ENCODE data around the gene LGALS1. TPM values are rescaled to one million over a fixed set of nuclear protein-coding genes. Genes with fewer than 3 reads are reported as not detected.
"Not testable (repeated sequence)": the region's sequence is repeated elsewhere in the genome, so short reads cannot be mapped to it uniquely, and the experiment has no call there.

Gene LGALS1
- total RNA-seq, 3 donors from 2014 or later: 621 to 2,412 (median 641) TPM

DNA sequence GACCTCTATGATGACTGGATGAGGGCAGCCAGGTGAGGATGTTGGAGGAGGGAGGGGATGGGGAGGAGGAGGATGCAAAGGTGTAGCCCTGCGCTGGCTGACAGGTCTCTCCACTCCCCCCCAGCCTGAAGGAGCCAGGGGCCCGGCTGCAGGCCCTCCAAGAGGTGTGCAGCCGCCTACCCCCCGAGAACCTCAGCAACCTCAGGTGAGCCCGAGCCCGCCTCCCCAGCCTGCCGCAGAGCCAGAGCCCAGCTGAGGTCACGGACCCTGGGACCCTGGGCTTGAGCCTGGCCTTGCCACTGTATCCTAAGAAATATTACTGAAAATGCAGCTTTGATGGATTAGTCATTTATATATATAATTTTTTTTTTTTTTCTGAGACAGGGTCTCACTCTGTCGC is 28.1 kb upstream of the LGALS1 start:
- no peaks in the 10 kb centered on the region for H3K27me3 ChIP-seq
- H3K27ac ChIP-seq: no peak overlapping the region
- no peak for DNase-seq (ENCODE audit: low spot score in 2 of 2)
- no peak overlapping the region for H3K4me3 ChIP-seq
- peaks cover 0 to 8% of the 10 kb centered on the region in 2 donors for H3K4me1 ChIP-seq
- H3K36me3 ChIP-seq: no peaks in the 10 kb centered on the region
- TF ChIP-seq POLR2A (IDR thresholded peaks at IDR 0.05) (no peak), POLR2AphosphoS5 (IDR thresholded peaks at IDR 0.05) (no peak)
- TF ChIP-seq, protein P1, sequence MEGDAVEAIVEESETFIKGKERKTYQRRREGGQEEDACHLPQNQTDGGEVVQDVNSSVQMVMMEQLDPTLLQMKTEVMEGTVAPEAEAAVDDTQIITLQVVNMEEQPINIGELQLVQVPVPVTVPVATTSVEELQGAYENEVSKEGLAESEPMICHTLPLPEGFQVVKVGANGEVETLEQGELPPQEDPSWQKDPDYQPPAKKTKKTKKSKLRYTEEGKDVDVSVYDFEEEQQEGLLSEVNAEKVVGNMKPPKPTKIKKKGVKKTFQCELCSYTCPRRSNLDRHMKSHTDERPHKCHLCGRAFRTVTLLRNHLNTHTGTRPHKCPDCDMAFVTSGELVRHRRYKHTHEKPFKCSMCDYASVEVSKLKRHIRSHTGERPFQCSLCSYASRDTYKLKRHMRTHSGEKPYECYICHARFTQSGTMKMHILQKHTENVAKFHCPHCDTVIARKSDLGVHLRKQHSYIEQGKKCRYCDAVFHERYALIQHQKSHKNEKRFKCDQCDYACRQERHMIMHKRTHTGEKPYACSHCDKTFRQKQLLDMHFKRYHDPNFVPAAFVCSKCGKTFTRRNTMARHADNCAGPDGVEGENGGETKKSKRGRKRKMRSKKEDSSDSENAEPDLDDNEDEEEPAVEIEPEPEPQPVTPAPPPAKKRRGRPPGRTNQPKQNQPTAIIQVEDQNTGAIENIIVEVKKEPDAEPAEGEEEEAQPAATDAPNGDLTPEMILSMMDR (IDR thresholded peaks at IDR 0.05): no peak
- no peaks in the 10 kb centered on the region for H3K9me3 ChIP-seq
- intact Hi-C loops (cut with DNase I; ENCODE audit: low total_unique reads): loop anchor here (2.0 kb wide), 1 partner anchor 71 kb away; no protein-coding TSS in a partner anchor

DNA sequence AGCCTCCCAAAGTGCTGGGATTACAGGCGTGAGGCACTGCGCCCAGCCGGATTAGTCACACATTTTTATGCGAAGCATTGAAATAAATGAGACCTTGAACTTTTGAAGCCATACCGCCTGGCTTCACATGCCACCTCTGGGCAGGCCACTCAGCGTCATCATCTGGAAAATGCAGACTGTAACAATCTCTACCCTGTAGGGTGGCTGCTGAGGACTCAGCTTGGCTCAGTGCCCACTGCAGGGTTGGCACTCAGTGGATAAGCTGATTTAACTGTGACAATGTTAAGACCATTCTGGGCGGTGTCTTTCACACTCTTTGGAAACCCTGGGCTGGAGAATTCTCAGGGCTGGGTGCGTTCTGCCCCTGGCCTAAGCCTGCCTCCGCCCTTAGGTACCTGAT is 27.5 kb upstream of the LGALS1 start:
- intact Hi-C loops (cut with DNase I; ENCODE audit: low total_unique reads): loop anchor here (2.0 kb wide), 1 partner anchor 71 kb away; no protein-coding TSS in a partner anchor
- Histone ChIP-seq H3K4me1 (peaks cover 0 to 8% of the 10 kb centered on the region in 2 donors), H3K4me3 (no peak overlapping the region), H3K9me3 (no peaks in the 10 kb centered on the region), H3K36me3 (no peaks in the 10 kb centered on the region), H3K27me3 (no peaks in the 10 kb centered on the region), H3K27ac (no peak overlapping the region)
- no peak for DNase-seq (ENCODE audit: low spot score in 2 of 2)
- TF ChIP-seq, protein P1 (IDR thresholded peaks at IDR 0.05): no peak
- TF ChIP-seq POLR2AphosphoS5 (IDR thresholded peaks at IDR 0.05) (no peak), POLR2A (IDR thresholded peaks at IDR 0.05) (no peak)

DNA sequence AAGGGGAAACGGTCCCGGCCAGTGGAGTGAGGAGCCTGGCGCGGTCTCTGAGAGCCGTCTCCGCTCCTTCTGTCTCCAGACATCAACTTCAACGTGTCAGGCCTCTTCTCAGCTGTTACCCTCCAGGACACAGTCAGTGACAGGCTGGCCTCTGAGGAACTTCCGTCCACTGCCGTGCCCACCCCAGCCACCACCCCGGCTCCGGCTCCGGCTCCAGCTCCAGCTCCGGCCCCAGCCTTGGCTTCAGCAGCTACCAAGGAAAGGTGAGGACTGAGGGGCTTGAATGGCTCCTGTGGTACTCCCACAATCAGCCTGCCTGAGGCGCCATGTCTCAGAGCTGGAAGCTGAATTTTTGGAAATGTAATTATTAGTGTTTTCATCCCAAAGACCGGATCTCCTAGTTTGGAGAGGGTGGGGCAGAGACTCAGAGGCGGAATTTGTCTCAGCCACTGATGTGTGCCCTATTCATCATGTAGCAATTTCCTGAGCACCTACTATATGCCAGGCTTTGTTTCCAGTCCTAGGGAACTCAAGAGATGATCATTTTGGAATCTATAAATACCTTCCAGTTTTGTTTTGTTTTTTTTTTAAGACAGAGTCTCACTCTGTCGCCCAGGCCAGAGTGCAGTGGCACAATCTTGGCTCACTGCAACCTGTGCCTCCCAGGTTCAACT is 24.8 kb upstream of the LGALS1 start:
- Histone ChIP-seq H3K27ac (no peak overlapping the region), H3K36me3 (no peaks in the 10 kb centered on the region), H3K4me1 (no peaks in the 10 kb centered on the region), H3K4me3 (no peak overlapping the region), H3K9me3 (no peaks in the 10 kb centered on the region), H3K27me3 (no peaks in the 10 kb centered on the region)
- intact Hi-C loops (cut with DNase I; ENCODE audit: low total_unique reads): loop anchor here (10.0 kb wide), 1 partner anchor 144 kb away; no protein-coding TSS in a partner anchor
- DNase-seq (ENCODE audit: low spot score in 2 of 2): no peak
- TF ChIP-seq, protein P1 (IDR thresholded peaks at IDR 0.05): no peak

DNA sequence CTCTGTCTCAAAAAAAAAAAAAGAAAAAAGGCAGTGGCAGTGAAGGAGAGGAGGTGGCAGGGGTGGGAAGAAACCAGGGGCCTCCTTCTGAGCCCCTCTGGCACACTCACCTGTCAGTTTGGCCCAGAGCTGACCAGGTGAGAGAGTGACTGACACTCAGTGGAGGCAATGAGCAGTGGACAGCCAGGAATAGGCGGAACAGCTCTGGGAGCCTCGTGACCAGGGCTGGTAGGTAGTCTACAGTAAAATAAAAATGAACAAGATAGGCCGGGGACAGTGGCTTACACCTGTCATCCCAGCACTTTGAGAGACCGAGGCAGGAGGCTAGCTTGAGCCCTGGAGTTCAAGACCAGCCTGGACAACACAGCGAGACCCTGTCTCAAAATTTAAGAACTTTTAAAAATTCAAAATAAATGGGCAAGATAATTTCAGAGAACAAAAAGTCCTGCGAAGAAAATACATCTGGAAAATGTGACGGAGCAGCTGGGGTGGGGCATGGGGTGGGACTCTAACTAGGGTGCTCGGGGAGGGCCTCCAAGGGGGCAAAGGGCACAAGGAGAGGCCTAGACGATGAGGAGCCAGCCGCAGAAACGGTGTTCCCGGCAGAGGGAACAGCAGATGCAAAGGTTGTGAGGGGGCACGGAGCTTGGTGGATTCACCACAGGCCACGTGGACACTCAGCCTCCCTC is 20.7 kb upstream of the LGALS1 start:
- DNase-seq (ENCODE audit: low spot score in 2 of 2): no peak
- H3K27me3 ChIP-seq: no peaks in the 10 kb centered on the region
- TF ChIP-seq, protein P1 (IDR thresholded peaks at IDR 0.05): no peak
- TF ChIP-seq POLR2A (IDR thresholded peaks at IDR 0.05) (no peak), POLR2AphosphoS5 (IDR thresholded peaks at IDR 0.05) (no peak)
- intact Hi-C loops (cut with DNase I; ENCODE audit: low total_unique reads): loop anchor here (10.0 kb wide), 1 partner anchor 140 kb away; no protein-coding TSS in a partner anchor
- no peaks in the 10 kb centered on the region for H3K36me3 ChIP-seq
- H3K4me1 ChIP-seq: peaks cover 0 to 4% of the 10 kb centered on the region in 2 donors
- H3K27ac ChIP-seq: no peak overlapping the region
- H3K9me3 ChIP-seq: no peaks in the 10 kb centered on the region
- H3K4me3 ChIP-seq: no peak overlapping the region

DNA sequence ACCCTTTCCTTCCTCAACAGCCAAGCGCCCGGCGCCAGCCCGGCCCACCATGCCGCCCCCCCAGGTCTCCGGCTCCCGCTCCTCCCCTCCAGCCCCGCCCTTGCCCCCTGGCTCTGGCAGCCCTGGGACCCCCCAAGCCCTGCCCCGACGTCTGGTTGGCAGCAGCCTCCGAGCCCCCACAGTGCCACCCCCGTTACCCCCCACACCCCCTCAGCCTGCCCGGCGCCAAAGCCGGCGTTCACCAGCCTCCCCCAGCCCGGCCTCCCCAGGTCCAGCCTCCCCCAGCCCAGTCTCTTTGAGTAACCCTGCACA is 20.2 kb upstream of the LGALS1 start:
- intact Hi-C loops (cut with DNase I; ENCODE audit: low total_unique reads): loop anchor here (10.0 kb wide), 1 partner anchor 140 kb away; no protein-coding TSS in a partner anchor
- Histone ChIP-seq H3K4me1 (peaks cover 0 to 8% of the 10 kb centered on the region in 2 donors), H3K36me3 (no peaks in the 10 kb centered on the region), H3K9me3 (no peaks in the 10 kb centered on the region), H3K27me3 (no peaks in the 10 kb centered on the region), H3K27ac (no peak overlapping the region), H3K4me3 (no peak overlapping the region)
- no peak for DNase-seq (ENCODE audit: low spot score in 2 of 2)
- TF ChIP-seq POLR2A (IDR thresholded peaks at IDR 0.05) (no peak), POLR2AphosphoS5 (IDR thresholded peaks at IDR 0.05) (no peak)
- TF ChIP-seq, protein P1 (IDR thresholded peaks at IDR 0.05): no peak

DNA sequence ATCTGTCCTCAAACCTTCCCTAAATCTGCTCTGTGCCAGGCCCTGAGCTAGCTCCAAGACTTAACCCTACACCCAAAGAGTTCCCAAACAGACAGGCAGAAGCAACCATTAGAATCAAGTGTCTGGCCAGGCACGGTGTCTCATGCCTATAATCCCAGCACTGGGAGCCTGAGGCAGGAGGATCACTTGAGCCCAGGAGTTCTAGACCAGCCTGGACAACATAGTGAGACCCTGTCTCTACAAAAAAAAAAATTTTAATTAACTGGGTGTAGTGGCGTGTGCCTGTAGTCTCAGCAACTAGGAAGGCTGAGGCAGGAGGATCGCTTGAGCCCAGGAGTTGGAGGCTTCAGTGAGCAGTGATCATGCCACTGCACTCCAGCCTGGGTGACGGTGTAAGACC is 18.9 kb upstream of the LGALS1 start:
- not testable (repeated sequence) for DNase-seq (ENCODE audit: low spot score in 2 of 2)

More for the DNA sequence above, 18.9 kb upstream of the LGALS1 start:
- not testable (repeated sequence) for H3K27me3 ChIP-seq, H3K36me3 ChIP-seq, H3K27ac ChIP-seq, H3K9me3 ChIP-seq, H3K4me3 ChIP-seq
- intact Hi-C loops (cut with DNase I; ENCODE audit: low total_unique reads): loop anchor here (10.0 kb wide), 1 partner anchor 138 kb away; no protein-coding TSS in a partner anchor
- peaks cover 4 to 17% of the 10 kb centered on the region in 2 donors for H3K4me1 ChIP-seq

All from breast epithelium (tissue), 4 donors.